Hepatocyte (in vitro differentiated cells): ENCODE results near the gene RAF1. TPM values are rescaled to one million over a fixed set of nuclear protein-coding genes. Genes with fewer than 3 reads are reported as not detected.

Experiments
- DNase-seq: peaks from one replicate; pipeline ENCODE4 v3.0.0-alpha.2; 2016; ENCODE audit warnings: low spot score
- H2AFZ ChIP-seq: fragments of 200-600 bp; sonication (generic); 2 replicates; pipeline ENCODE4 v1.6.0; 2016; ENCODE audit warnings: antibody characterized with exemption, mild to moderate bottlenecking
- H3K27ac ChIP-seq: fragments of 200-600 bp; sonication (generic); 2 replicates; pipeline ENCODE4 v1.5.1; 2016; ENCODE audit warnings: mild to moderate bottlenecking
- H3K27me3 ChIP-seq: fragments of 200-600 bp; sonication (generic); 2 replicates; pipeline ENCODE4 v1.6.1; 2016
- H3K36me3 ChIP-seq: fragments of 200-600 bp; sonication (generic); replicated peaks from 2 replicates; pipeline ENCODE4 v1.5.1; 2016; ENCODE audit warnings: low read depth; ENCODE audit not compliant: insufficient read depth
- H3K4me1 ChIP-seq: fragments of 200-600 bp; sonication (generic); 2 replicates; pipeline ENCODE4 v1.5.1; 2016; ENCODE audit warnings: mild to moderate bottlenecking, moderate library complexity; ENCODE audit not compliant: insufficient read depth
- H3K4me2 ChIP-seq: fragments of 200-600 bp; sonication (generic); 2 replicates; pipeline ENCODE4 v1.6.0; 2016
- H3K4me3 ChIP-seq: fragments of 200-600 bp; sonication (generic); 2 replicates; pipeline ENCODE4 v1.5.1; 2016; ENCODE audit warnings: mild to moderate bottlenecking
- H3K79me2 ChIP-seq: fragments of 200-600 bp; sonication (generic); 2 replicates; pipeline ENCODE4 v1.6.0; 2017; ENCODE audit warnings: mild to moderate bottlenecking
- H3K9me2 ChIP-seq: fragments of 200-600 bp; sonication (generic); replicated peaks from 2 replicates; pipeline ENCODE4 v1.6.0; 2017; ENCODE audit warnings: mild to moderate bottlenecking; ENCODE audit not compliant: insufficient read depth
- H3K9me3 ChIP-seq: fragments of 200-600 bp; sonication (generic); 2 replicates; pipeline ENCODE4 v1.5.1; 2016; ENCODE audit warnings: low read depth, mild to moderate bottlenecking
- H4K20me1 ChIP-seq: fragments of 200-600 bp; sonication (generic); 2 replicates; pipeline ENCODE4 v1.6.0; 2016; ENCODE audit warnings: mild to moderate bottlenecking; ENCODE audit not compliant: insufficient read depth, poor library complexity, severe bottlenecking
- EZH2 ChIP-seq: fragments of 200-600 bp; sonication (generic); IDR thresholded peaks from 2 replicates; pipeline ENCODE4 v1.6.1; 2016; ENCODE audit warnings: antibody characterized with exemption, mild to moderate bottlenecking, borderline replicate concordance
- EZH2phosphoT487 ChIP-seq: fragments of 200-600 bp; sonication (generic); IDR thresholded peaks from one replicate; pipeline ENCODE4 v1.6.1; 2018; ENCODE audit warnings: antibody characterized with exemption, mild to moderate bottlenecking, low read depth, moderate library complexity; ENCODE audit not compliant: unreplicated experiment, severe bottlenecking
- whole genome bisulfite sequencing: methylation state at CpG from one replicate; pipeline ENCODE4 v1.1.6; 2016; ENCODE audit warnings: low lambda C conversion rate; ENCODE audit errors: missing lambda C conversion rate; 5-methylcytosine and 5-hydroxymethylcytosine counted together
- polyA plus RNA-seq: library from polyadenylated mRNA; unstranded; fragments of >200 nt; fragmentation: Nextera tagmentation; extraction: Ambion mirVana; gene quantifications from 2 replicates; pipeline ENCODE4 v1.2.1, GENCODE V29; 2016
- total RNA-seq: library from RNA; depleted of rRNA; stranded (reverse); fragments of >200 nt; gene quantifications from 2 replicates; pipeline ENCODE4 v1.2.3, GENCODE V29; 2014
- TF ChIP-seq, protein P1 (sequence below): fragments of 200-600 bp; sonication (generic); IDR thresholded peaks from 2 replicates; pipeline ENCODE4 v1.5.1; 2016; ENCODE audit warnings: antibody characterized with exemption, mild to moderate bottlenecking; ENCODE audit not compliant: poor library complexity

Gene RAF1
- total and polyA plus RNA-seq, 2 experiments from 2014 or later, result 79.8 to 118 TPM

DNA sequence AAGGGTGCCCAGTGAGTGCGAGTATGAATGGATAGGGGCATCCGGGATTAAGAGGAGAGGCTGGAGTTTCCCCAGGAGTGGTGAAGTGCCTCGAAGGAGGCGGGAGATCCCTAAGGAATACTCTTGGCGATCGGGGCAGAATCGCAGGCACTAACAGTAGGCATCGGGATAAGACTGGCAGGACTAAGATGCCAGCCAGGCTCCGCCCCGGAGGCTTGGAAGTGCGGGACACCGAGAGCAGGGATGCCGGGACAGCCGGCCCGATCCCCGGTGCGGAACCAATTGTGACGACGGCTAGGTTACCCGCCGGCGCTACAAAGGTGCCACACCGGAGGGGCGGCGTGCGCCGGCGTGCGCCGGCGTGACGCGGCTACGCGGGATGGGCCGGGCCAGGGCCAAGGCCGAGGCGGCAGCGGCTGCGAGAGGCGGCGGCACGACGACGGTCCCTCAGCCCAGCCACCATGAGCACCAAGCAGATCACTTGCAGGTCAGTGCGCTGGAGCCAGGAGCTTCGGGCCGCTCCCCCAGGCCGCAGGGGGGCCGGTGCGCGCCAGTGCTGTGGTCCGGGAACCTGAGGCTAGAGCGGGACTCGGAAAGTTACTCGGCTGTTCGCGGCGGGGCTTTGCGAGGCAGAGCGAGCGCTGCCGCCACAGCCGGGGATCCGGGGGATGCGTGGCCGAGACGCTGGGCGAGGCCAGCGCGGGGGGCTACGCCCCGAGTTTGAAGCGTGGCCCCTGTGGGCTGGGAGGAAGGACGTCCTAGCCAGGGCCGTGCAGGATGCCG is 107.0 kb downstream of the RAF1 start, which contains the start of gene MKRN2:
TSS of gene MKRN2 (plus strand) at position 398 of the 783 bp plus-strand sequence. CDS start at position 462, 64 bp downstream.
- Histone ChIP-seq H3K27ac (peak within 1 kb of the TSS; percentile 99), H3K9me2 (no peaks in the 10 kb centered on the region), H3K36me3 (no peaks in the 10 kb centered on the region), H2AFZ (peak within 1 kb of the TSS; percentile 91), H3K79me2 (peaks cover 46% of the 10 kb centered on the region), H3K4me3 (peak within 1 kb of the TSS; percentile 89), H3K4me2 (peak within 1 kb of the TSS; percentile 86), H3K4me1 (peaks cover 21% of the 10 kb centered on the region), H3K9me3 (no peaks in the 10 kb centered on the region), H3K27me3 (peaks cover 3% of the 10 kb centered on the region), H4K20me1 (peaks cover 39% of the 10 kb centered on the region)
- TF ChIP-seq EZH2phosphoT487 (no peak), EZH2 (no peak)
- TF ChIP-seq, protein P1, sequence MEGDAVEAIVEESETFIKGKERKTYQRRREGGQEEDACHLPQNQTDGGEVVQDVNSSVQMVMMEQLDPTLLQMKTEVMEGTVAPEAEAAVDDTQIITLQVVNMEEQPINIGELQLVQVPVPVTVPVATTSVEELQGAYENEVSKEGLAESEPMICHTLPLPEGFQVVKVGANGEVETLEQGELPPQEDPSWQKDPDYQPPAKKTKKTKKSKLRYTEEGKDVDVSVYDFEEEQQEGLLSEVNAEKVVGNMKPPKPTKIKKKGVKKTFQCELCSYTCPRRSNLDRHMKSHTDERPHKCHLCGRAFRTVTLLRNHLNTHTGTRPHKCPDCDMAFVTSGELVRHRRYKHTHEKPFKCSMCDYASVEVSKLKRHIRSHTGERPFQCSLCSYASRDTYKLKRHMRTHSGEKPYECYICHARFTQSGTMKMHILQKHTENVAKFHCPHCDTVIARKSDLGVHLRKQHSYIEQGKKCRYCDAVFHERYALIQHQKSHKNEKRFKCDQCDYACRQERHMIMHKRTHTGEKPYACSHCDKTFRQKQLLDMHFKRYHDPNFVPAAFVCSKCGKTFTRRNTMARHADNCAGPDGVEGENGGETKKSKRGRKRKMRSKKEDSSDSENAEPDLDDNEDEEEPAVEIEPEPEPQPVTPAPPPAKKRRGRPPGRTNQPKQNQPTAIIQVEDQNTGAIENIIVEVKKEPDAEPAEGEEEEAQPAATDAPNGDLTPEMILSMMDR, result no peak
- WGBS, result 2% methylated on average over 73 of the region's 77 CpGs
- DNase-seq, result peak; percentile 94

DNA sequence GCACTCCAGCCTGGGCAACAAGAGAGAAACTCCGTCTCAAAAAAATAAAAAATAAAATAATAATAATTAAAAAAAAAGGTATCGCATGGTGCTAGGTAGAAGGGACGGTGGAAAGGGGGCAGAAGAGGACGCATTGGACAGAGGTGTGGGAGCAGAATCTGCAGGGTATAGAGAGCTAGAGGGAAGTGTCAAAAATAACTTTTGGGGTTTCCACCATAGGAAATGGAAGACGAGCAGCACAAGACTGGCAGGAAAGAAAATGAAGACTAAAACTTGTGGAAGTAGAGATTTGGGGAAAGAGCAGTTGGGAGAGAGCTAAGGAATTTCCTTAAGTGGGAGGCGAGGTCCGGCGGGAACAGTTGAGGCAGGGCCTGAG is 107.6 kb downstream of the RAF1 start:
- peak overlapping the region; percentile 25 for H3K4me3 ChIP-seq
- no peaks in the 10 kb centered on the region for H3K36me3 ChIP-seq
- 12% methylated on average over 8 of the region's 8 CpGs for WGBS
- no peak for TF ChIP-seq EZH2phosphoT487
- TF ChIP-seq, protein P1, result no peak
- no peak for TF ChIP-seq EZH2
- H3K4me2 ChIP-seq, result peak overlapping the region; percentile 86
- H3K9me2 ChIP-seq, result no peaks in the 10 kb centered on the region
- peaks cover 21% of the 10 kb centered on the region for H3K4me1 ChIP-seq
- H4K20me1 ChIP-seq, result peaks cover 34% of the 10 kb centered on the region
- H3K27ac ChIP-seq, result peak overlapping the region; percentile 99
- H3K9me3 ChIP-seq, result no peaks in the 10 kb centered on the region
- H2AFZ ChIP-seq, result peak overlapping the region; percentile 91
- peaks cover 40% of the 10 kb centered on the region for H3K79me2 ChIP-seq
- peaks cover 3% of the 10 kb centered on the region for H3K27me3 ChIP-seq
- DNase-seq, result no peak

DNA sequence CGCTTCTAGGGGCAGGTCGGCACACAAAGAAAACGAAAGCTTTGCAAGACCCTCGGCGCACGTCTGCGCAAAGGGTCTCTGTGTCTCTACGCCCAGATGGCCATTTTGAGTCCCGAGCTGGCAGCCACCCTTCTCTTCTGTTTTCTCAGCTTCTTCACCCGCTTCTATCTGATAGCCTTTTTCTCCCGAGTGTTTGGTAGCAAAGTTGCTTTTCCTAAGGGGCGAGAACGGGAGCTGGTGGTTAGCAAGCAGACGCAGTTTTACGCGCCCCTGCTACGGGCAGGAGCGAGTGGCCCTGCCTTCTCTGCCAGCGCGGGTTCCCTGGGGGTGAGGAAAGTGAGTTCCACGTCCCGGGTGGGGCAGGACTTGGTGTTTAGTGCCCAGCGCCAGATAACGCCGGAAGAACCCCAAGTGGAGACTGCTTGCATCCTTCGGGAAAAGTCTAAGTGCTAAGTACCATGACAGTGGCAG is 110.0 kb downstream of the RAF1 start:
- peaks cover 8% of the 10 kb centered on the region for H3K4me1 ChIP-seq
- peaks cover 3% of the 10 kb centered on the region for H3K27me3 ChIP-seq
- peak overlapping the region; percentile 54 for H2AFZ ChIP-seq
- TF ChIP-seq EZH2 (no peak), EZH2phosphoT487 (no peak)
- TF ChIP-seq, protein P1, result no peak
- no peak overlapping the region for H3K4me3 ChIP-seq
- no peaks in the 10 kb centered on the region for H3K9me2 ChIP-seq
- peak overlapping the region; percentile 61 for H3K4me2 ChIP-seq
- H3K9me3 ChIP-seq, result no peaks in the 10 kb centered on the region
- no peak overlapping the region for H3K27ac ChIP-seq
- peaks cover 16% of the 10 kb centered on the region for H3K79me2 ChIP-seq
- 57% methylated on average over 26 of the region's 26 CpGs for WGBS
- H4K20me1 ChIP-seq, result peaks cover 11% of the 10 kb centered on the region
- H3K36me3 ChIP-seq, result no peaks in the 10 kb centered on the region
- no peak for DNase-seq
